ENCODE measurements around the gene FNDC3A.

FNDC3A gene

DNA sequence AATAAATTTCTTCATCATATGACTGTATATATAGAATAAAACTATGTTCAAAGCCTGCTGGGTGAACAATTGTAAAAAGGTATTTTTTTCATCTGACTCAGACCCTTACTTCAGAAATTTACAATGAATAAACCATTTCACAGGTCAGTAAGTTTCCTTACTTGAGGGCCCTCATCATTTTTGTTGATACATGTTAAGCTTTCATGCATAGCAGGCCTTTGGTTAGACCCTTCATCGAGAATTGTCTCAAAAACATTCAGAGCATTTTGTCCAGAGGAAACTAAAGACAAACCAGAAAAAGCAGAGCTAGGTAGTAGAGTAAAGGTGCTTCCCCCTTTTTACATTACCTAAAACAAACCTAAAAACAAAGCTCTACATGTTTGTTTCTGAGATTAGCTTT is 46.2 kb downstream of the FNDC3A start:
- Histone ChIP-seq H3K9me3 (ENCODE audit: control insufficient read depth, low read length) (no peaks in the 10 kb centered on the region), H3K4me3 (ENCODE audit: low read length) (no peak overlapping the region), H3K9ac (ENCODE audit: low read length) (no peak overlapping the region), H3K36me3 (ENCODE audit: control insufficient read depth, insufficient read depth, low read length) (no peaks in the 10 kb centered on the region), H3K4me1 (ENCODE audit: control insufficient read depth, insufficient read depth, low read length) (no peaks in the 10 kb centered on the region), H3K27me3 (ENCODE audit: control insufficient read depth, insufficient read depth, low read length) (no peaks in the 10 kb centered on the region)

DNA sequence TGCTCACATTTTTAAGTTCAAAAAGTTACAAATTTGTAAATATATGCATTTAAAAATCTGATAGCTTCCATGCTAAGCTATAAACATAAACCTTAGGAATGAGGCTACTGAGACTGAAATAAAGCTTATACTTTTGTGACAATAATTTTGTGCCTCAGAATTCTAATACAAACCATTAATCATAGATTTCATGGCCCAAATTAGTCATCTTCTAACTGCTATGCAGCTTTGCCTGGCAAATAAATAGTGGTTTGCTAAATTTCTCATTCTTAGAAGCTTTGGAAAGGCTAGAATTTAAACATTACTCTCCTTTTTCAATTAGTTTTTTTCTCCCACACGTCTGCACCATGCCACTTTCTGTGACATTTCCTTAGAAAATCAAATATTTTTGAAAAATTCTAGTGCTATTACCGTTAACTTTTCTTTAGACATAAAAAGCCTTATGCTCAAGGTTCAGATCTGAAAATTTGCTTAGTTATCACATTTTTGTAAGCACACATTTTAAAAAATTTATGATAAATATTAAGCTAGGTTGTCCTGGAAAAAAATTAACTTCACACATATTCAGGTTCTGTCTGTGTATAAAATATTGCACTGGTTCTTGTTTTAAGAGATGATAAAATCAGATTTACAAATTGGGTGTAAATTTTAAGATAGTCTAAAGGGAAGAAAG is 46.9 kb downstream of the FNDC3A start:
- H3K4me1 ChIP-seq (ENCODE audit: control insufficient read depth, insufficient read depth, low read length): no peaks in the 10 kb centered on the region
- H3K36me3 ChIP-seq (ENCODE audit: control insufficient read depth, insufficient read depth, low read length): no peaks in the 10 kb centered on the region
- H3K9ac ChIP-seq (ENCODE audit: low read length): no peak overlapping the region
- H3K9me3 ChIP-seq (ENCODE audit: control insufficient read depth, low read length): no peaks in the 10 kb centered on the region
- H3K4me3 ChIP-seq (ENCODE audit: low read length): no peak overlapping the region
- H3K27me3 ChIP-seq (ENCODE audit: control insufficient read depth, insufficient read depth, low read length): no peaks in the 10 kb centered on the region

DNA sequence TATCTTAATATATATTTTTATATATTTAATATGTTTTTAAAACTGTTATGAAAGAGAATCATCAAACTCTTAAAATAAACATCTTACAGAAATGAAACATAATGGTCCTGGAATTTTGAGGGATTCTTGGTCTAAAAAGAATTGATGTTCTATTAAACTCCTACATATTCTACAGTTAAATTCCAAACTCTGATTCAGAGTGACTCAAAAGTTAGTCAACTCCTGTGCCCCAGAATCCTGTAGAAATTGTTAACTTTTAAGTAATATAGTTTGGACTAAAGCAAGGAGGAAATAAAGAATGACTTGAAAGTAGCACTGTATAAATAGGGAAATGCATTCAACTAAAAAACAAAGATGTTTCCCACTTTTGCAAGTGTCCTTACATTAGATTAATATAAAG is 47.7 kb downstream of the FNDC3A start:
- no peaks in the 10 kb centered on the region for H3K27me3 ChIP-seq (ENCODE audit: control insufficient read depth, insufficient read depth, low read length)
- H3K9ac ChIP-seq (ENCODE audit: low read length): no peak overlapping the region
- no peaks in the 10 kb centered on the region for H3K9me3 ChIP-seq (ENCODE audit: control insufficient read depth, low read length)
- no peak overlapping the region for H3K4me3 ChIP-seq (ENCODE audit: low read length)
- H3K4me1 ChIP-seq (ENCODE audit: control insufficient read depth, insufficient read depth, low read length): no peaks in the 10 kb centered on the region
- no peaks in the 10 kb centered on the region for H3K36me3 ChIP-seq (ENCODE audit: control insufficient read depth, insufficient read depth, low read length)

DNA sequence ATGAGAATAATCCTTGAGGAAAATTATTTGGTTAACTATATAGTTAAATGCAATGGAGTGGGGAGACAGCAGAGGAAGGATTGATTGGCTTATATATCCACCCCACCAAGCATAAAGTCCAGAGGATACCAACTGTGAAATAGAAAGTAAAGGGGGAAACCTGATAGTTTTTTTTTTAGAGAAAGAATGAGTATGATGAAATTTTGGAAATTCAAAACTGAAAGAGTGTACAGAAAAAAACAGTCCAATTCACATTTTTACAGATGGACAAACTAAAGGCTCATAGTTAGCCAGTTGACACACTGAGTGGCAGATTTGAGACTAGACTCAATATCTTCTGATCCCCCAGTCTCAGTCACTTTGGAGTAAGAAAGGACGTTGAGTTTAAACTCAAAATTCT is 51.1 kb downstream of the FNDC3A start:
- H3K9me3 ChIP-seq (ENCODE audit: control insufficient read depth, low read length): no peaks in the 10 kb centered on the region
- H3K4me3 ChIP-seq (ENCODE audit: low read length): no peak overlapping the region
- H3K27me3 ChIP-seq (ENCODE audit: control insufficient read depth, insufficient read depth, low read length): no peaks in the 10 kb centered on the region
- no peak overlapping the region for H3K9ac ChIP-seq (ENCODE audit: low read length)
- H3K4me1 ChIP-seq (ENCODE audit: control insufficient read depth, insufficient read depth, low read length): no peaks in the 10 kb centered on the region
- H3K36me3 ChIP-seq (ENCODE audit: control insufficient read depth, insufficient read depth, low read length): no peaks in the 10 kb centered on the region

DNA sequence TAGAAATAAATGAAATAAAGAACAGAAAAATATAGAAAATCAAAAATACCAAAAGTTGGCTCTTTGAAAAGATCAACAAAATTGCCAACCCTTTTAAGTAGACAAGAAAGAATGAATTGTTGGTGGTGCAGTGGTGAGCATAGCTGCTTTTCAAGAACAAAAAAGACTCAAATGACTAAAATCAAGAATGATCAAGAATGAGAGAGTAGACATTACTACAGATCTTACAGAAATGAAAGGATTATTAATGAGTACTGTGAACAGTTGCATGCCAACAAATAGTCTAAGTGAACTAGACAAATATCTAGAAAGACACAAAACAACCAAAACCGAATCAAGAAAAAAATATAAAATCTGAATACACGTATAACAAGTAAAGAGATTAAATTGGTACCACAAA is 53.9 kb downstream of the FNDC3A start:
- Histone ChIP-seq H3K4me3 (ENCODE audit: low read length) (no peak overlapping the region), H3K9me3 (ENCODE audit: control insufficient read depth, low read length) (no peaks in the 10 kb centered on the region), H3K36me3 (ENCODE audit: control insufficient read depth, insufficient read depth, low read length) (no peaks in the 10 kb centered on the region), H3K4me1 (ENCODE audit: control insufficient read depth, insufficient read depth, low read length) (no peaks in the 10 kb centered on the region), H3K9ac (ENCODE audit: low read length) (no peak overlapping the region), H3K27me3 (ENCODE audit: control insufficient read depth, insufficient read depth, low read length) (no peaks in the 10 kb centered on the region)

DNA sequence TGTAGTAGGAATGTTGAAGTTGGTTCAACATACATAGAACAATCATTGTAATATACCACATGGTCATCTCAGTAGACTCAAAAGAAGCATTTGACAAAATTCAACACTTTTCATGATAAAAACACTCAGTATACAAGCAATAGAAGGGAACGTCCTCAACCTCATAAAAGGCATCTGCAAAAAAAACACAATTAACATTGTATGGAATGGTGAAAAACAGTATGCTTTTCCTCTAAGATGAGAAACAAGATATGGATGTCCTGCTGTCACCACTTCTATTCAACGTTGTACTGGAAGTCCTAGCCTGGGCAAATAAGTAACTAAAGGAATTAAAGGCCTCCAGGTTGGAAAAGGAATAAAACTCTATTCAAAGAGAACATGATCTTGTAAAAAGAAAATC is 54.5 kb downstream of the FNDC3A start:
- H3K9me3 ChIP-seq (ENCODE audit: control insufficient read depth, low read length): no peaks in the 10 kb centered on the region
- H3K4me1 ChIP-seq (ENCODE audit: control insufficient read depth, insufficient read depth, low read length): no peaks in the 10 kb centered on the region
- no peak overlapping the region for H3K9ac ChIP-seq (ENCODE audit: low read length)
- no peaks in the 10 kb centered on the region for H3K27me3 ChIP-seq (ENCODE audit: control insufficient read depth, insufficient read depth, low read length)
- H3K36me3 ChIP-seq (ENCODE audit: control insufficient read depth, insufficient read depth, low read length): no peaks in the 10 kb centered on the region
- no peak overlapping the region for H3K4me3 ChIP-seq (ENCODE audit: low read length)

DNA sequence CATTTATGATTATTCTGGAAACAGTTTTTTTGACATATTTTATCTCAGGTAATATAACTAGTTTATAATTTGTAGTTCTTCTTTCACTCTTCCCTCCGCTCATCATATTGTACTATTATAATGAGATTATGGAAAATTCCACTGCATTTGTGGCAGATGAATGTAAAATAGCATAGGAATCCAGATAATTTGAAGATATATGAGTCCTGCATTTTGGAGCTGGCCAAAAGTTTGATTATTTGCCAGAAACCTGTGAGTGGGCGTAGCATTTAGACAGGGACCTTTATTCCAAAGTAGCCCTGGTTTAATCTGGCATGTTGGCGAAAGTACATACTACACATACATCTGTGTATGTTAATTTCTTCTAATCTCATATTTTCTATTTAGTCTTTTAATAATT is 65.2 kb downstream of the FNDC3A start:
- H3K9me3 ChIP-seq (ENCODE audit: control insufficient read depth, low read length): no peaks in the 10 kb centered on the region
- no peak overlapping the region for H3K9ac ChIP-seq (ENCODE audit: low read length)
- no peaks in the 10 kb centered on the region for H3K27me3 ChIP-seq (ENCODE audit: control insufficient read depth, insufficient read depth, low read length)
- no peaks in the 10 kb centered on the region for H3K36me3 ChIP-seq (ENCODE audit: control insufficient read depth, insufficient read depth, low read length)
- H3K4me3 ChIP-seq (ENCODE audit: low read length): no peak overlapping the region
- H3K4me1 ChIP-seq (ENCODE audit: control insufficient read depth, insufficient read depth, low read length): no peaks in the 10 kb centered on the region

DNA sequence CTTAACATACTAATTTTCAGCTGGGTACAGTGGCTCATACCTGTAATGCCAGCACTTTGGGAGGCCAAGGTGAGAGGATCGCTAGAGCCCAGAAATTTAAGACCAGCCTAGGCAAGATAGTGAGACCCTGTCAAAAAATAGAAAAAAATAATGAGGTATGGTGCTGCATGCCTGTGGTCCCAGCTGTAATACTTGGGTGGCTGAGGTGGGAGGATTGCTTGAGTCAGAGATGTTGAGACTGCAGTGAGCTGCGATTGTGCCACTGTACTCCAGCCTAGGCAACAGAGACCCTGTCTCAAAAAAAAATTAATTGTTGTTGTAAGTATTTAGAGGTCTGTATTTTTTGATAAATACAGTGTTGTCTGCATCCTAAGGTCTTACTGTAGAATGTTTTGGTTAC is 66.8 kb downstream of the FNDC3A start:
- Histone ChIP-seq H3K27me3 (ENCODE audit: control insufficient read depth, insufficient read depth, low read length) (no peaks in the 10 kb centered on the region), H3K36me3 (ENCODE audit: control insufficient read depth, insufficient read depth, low read length) (no peaks in the 10 kb centered on the region), H3K4me3 (ENCODE audit: low read length) (no peak overlapping the region), H3K9ac (ENCODE audit: low read length) (no peak overlapping the region), H3K4me1 (ENCODE audit: control insufficient read depth, insufficient read depth, low read length) (no peaks in the 10 kb centered on the region), H3K9me3 (ENCODE audit: control insufficient read depth, low read length) (no peaks in the 10 kb centered on the region)

DNA sequence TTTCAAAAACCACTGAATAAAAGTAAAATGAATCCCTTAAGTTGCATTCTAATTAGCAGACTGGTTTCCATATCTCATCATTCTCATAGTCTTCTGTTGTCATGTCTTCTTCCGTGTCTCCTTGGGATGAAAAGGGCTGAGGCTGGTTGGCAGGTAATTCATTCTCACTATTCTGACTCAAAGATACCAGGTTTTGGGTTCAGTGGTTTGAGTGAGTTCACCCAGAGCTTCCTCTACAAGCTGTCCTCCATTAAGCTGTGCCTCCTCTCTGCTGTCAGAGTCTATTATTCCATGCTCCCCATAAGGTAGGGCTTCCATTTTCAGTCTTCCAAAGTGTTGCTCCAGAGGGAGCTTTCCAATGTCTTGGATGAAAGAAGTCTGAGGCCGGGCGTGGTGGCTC is 68.3 kb downstream of the FNDC3A start:
- no peaks in the 10 kb centered on the region for H3K4me1 ChIP-seq (ENCODE audit: control insufficient read depth, insufficient read depth, low read length)
- no peaks in the 10 kb centered on the region for H3K9me3 ChIP-seq (ENCODE audit: control insufficient read depth, low read length)
- H3K9ac ChIP-seq (ENCODE audit: low read length): no peak overlapping the region
- no peaks in the 10 kb centered on the region for H3K27me3 ChIP-seq (ENCODE audit: control insufficient read depth, insufficient read depth, low read length)
- H3K4me3 ChIP-seq (ENCODE audit: low read length): no peak overlapping the region
- H3K36me3 ChIP-seq (ENCODE audit: control insufficient read depth, insufficient read depth, low read length): no peaks in the 10 kb centered on the region

DNA sequence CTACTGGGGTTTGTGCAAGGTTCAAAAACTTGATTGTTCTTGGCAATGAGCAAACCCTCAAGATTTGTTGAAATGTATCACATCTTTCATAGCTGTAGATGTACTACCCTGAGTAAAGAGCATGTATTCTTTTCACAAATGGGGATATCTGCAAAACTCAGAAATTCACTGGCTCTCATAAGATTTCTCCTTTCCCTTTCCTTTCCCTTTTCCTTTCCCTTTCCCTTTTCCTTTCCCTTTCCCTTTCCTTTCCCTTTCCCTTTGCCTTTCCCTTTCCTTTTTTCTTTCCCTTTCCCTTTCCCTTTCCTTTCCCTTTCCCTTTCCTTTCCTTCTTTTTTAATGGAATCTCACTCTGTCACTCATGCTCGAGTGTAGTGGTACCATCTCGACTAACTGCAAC is 69.1 kb downstream of the FNDC3A start:
- no peaks in the 10 kb centered on the region for H3K36me3 ChIP-seq (ENCODE audit: control insufficient read depth, insufficient read depth, low read length)

DNA sequence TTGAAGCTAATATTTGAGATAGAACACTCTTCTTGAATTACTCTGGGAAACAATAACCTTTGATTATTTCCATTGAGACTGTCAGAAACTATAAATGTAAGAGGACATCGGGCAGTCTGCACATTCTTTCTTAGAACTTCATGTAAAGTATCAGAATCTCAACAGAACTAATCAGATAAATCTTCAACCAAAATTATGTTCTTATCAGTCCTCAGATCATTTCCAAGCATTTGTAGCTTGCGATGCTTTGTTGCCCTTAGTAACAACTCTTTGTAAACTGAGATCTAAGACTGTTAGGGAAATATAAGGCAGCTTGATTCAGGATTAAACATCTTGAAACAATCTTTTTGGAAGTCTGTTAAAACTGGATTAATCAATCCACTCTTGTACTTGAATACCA is 70.3 kb downstream of the FNDC3A start:
- H3K4me1 ChIP-seq (ENCODE audit: control insufficient read depth, insufficient read depth, low read length): no peaks in the 10 kb centered on the region

More for the DNA sequence above, 69.1 kb downstream of the FNDC3A start:
- no peak overlapping the region for H3K4me3 ChIP-seq (ENCODE audit: low read length)
- H3K4me1 ChIP-seq (ENCODE audit: control insufficient read depth, insufficient read depth, low read length): no peaks in the 10 kb centered on the region
- no peaks in the 10 kb centered on the region for H3K27me3 ChIP-seq (ENCODE audit: control insufficient read depth, insufficient read depth, low read length)
- H3K9ac ChIP-seq (ENCODE audit: low read length): no peak overlapping the region
- no peaks in the 10 kb centered on the region for H3K9me3 ChIP-seq (ENCODE audit: control insufficient read depth, low read length)

DNA sequence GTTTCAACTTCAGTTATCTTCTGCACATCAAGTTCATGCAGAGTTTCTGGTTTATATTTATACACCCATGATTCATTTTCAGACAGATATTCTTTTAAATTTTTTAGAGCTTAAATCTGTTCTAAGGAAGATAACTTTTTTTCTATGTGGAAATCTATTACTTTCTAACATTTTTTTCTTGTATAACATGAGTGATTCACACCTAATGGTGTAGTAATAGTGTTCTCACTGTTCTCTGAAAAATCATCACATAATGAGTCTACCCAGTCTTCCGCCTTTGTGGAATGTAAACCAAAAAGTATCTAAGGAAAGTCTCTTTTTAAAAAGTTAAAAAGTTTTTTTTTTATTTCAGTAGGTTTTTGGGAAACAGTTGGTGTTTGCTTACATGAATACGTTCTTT is 70.8 kb downstream of the FNDC3A start:
- no peaks in the 10 kb centered on the region for H3K27me3 ChIP-seq (ENCODE audit: control insufficient read depth, insufficient read depth, low read length)
- no peaks in the 10 kb centered on the region for H3K4me1 ChIP-seq (ENCODE audit: control insufficient read depth, insufficient read depth, low read length)
- no peaks in the 10 kb centered on the region for H3K36me3 ChIP-seq (ENCODE audit: control insufficient read depth, insufficient read depth, low read length)
- H3K4me3 ChIP-seq (ENCODE audit: low read length): no peak overlapping the region
- H3K9me3 ChIP-seq (ENCODE audit: control insufficient read depth, low read length): no peaks in the 10 kb centered on the region
- no peak overlapping the region for H3K9ac ChIP-seq (ENCODE audit: low read length)

More for the DNA sequence above, 70.3 kb downstream of the FNDC3A start:
- H3K9me3 ChIP-seq (ENCODE audit: control insufficient read depth, low read length): no peaks in the 10 kb centered on the region
- H3K4me3 ChIP-seq (ENCODE audit: low read length): no peak overlapping the region
- H3K27me3 ChIP-seq (ENCODE audit: control insufficient read depth, insufficient read depth, low read length): no peaks in the 10 kb centered on the region
- H3K9ac ChIP-seq (ENCODE audit: low read length): no peak overlapping the region
- H3K36me3 ChIP-seq (ENCODE audit: control insufficient read depth, insufficient read depth, low read length): no peaks in the 10 kb centered on the region

DNA sequence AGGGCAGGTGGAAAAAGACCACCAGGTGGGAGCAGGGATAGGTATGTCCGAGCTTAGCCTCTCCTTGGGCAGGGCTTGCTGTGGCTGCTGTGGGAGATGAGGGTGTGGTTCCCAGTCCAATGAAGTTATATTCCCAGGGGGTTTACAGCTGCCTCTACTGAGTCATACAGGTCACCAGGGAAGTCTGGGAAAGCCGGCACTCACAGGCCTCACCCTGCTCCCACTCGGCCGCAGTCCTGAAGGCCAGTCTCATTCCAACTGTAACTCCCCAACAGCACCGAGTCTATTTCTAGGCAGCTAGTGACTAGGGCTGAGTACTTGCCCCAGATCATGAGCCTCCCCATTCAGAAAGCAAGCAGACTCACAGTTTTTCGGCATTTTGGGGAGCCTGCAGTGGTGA is 77.1 kb downstream of the FNDC3A start:
- no peaks in the 10 kb centered on the region for H3K27me3 ChIP-seq (ENCODE audit: control insufficient read depth, insufficient read depth, low read length)
- H3K9me3 ChIP-seq (ENCODE audit: control insufficient read depth, low read length): no peaks in the 10 kb centered on the region
- H3K36me3 ChIP-seq (ENCODE audit: control insufficient read depth, insufficient read depth, low read length): no peaks in the 10 kb centered on the region
- no peak overlapping the region for H3K9ac ChIP-seq (ENCODE audit: low read length)
- H3K4me3 ChIP-seq (ENCODE audit: low read length): no peak overlapping the region
- no peaks in the 10 kb centered on the region for H3K4me1 ChIP-seq (ENCODE audit: control insufficient read depth, insufficient read depth, low read length)
